HG02678 (cell line): ENCODE measurements around the gene SLC28A1.
"Not testable (repeated sequence)": the region's sequence is repeated elsewhere in the genome, so short reads cannot be mapped to it uniquely, and the experiment has no call there.

Experiments used
- ATAC-seq: cut with Tn5 transposase; IDR thresholded peaks from one replicate; pipeline ENCODE4 v1.9.1; 2021; ENCODE audit warnings: mild to moderate bottlenecking, moderate library complexity; ENCODE audit not compliant: unreplicated experiment

The SLC28A1 gene

DNA sequence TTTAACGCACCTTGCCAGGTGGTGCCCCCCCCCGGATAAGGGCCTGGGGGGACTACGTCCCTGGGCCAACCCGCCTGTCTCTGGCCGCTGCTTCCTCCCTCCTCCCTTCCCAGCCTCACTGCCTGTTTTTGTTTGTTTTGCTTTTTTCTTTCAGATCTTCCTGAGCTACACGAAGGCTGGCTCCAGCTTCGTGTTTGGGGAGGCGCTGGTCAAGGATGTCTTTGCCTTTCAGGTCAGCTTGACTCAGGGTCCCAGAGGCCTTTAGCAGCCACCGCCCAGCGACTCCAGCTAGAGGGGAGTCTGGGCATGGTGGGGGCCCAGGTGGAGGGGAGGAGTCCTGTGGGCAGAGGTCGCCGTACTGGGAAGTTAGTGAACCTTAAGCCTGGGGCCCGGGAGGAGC is 24.1 kb downstream of the SLC28A1 start:
- no peak for ATAC-seq

DNA sequence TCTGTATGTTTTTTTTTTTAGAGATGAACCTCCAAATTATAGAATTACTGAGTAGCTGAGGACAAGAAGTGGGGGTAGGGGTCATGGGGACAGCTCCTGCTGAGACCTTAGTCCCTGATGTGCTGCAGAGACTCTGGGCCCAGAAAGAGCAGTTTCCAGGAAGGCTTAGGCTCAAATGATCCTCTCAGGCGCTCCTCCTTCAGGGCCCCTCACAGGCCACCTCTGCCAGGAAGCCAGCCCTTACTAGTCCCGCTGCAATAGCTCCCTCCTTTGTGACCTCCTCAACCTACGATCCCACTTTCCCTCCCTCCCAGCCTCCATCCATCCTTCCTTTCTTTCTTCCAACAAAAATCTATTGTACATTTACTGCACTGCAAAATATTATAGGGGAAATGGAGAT is 24.6 kb downstream of the SLC28A1 start:
- ATAC-seq: no peak

GRCh38 chr15:84909782-84910181 is 25.3 kb downstream of the SLC28A1 start:
- ATAC-seq: no peak

DNA sequence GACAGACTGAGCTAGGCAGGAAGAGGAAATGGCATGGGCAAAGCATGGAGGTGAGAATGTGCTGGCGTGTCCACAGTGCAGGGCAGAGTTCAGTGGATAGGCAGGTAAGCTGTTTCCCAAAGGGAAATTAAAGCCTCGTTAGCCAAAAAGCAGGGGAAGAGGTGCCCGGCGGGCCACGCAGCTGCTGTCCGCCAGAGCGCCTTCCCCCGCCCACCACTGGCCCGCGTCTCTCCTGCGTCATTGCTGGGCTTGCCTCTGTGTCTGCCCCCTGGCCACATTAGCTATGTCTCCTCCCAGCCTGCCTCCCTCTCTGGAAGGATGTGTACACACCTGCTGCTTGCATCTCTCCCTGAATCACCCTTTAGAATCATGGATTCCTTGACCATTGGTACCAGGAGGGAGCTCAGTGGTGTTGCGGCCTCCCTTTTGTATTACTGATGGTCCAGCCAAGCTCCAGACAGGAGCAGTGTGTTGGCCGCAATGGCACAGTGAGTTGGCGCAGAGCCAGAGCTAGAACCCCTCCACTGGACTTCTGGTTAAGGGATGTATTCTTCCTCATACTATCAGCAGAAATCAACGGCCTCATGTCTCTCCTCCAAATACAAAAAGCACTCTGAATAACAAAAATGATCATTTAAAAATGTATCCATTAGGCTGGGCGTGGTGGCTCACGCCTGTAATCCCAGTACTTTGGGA is 26.6 kb downstream of the SLC28A1 start:
- no peak for ATAC-seq

- ATAC-seq: no peak
Measured at GRCh38 chr15:84911879-84912660, 27.6 kb downstream of the SLC28A1 start.

DNA sequence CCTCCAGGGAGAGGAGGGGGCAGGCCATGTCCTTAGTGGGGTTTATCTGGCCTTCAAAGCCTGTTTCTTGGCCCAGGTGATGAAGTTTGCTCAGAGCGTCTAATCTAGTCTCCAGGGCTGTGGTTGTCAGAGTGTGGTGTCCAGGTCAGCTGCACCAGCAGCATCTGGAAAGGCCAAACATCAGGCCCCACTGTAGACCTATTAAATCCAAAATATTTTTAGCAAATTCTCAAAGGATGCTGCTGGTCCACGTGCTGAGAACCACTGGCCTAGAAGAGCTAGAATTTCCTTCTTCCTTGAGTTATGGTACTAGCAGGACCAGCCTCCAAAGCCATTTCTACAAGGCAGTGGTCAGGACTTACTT is 28.9 kb downstream of the SLC28A1 start:
- ATAC-seq: no peak

- no peak for ATAC-seq
Measured at GRCh38 chr15:84914351-84914750, 29.9 kb downstream of the SLC28A1 start.

DNA sequence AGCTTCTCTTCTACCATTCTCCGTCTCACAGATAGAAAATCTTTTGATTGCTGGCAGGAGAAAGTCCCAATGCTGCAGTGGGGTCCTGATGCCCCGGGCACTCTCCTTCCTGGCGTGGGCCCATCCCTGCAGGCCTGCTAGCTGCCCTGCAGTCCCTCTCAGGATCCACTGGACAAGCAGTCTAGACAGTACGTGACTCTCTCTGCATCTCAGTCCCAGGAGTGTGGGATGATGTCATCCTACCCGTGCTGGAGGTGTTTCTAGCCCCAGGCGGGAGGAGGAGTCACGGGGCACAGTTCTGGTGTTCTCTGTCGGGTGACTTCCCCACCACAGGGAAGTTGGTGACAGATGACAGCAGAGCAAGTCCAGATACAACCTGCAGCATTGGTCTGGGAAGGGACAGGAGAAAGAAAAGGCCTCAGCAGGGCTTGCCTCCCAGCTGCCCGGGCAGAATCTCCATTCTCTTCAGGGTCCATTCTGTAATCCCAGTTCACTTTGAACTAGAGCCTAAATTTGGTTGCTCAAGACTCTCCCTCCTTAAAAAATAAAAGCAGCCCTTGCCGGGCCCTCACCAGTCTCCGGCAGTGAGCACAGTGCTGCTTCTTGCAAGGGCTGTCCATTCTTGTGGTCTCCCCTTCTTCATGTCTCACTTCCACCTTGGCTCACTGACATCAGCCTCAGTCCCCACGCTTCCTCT is 30.6 kb downstream of the SLC28A1 start:
- ATAC-seq: peak; percentile 96

GRCh38 chr15:84915606-84915958 is 31.1 kb downstream of the SLC28A1 start:
- no peak for ATAC-seq

- ATAC-seq: no peak
Measured at GRCh38 chr15:84917452-84917851, 33.0 kb downstream of the SLC28A1 start.

GRCh38 chr15:84919106-84919667 is 34.7 kb downstream of the SLC28A1 start:
- no peak for ATAC-seq

DNA sequence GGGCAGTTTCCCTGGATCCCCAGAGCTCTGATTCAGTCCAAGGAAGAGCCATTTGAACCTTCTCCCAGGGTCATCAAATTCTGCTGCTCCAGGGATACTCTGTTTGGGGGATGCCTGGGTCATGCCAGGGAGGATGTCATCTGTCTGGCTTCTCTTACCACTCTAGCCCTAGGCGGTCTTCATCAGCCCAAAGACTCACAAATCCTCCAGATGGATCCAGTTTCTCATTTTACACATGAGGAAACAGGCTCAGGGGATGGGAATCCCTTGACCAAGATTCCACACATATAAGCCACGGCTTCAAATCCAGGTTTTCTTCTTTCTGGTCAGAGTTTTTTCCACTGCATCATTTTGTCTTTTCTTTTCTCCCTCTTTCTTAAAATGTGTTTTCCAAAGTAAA is 36.7 kb downstream of the SLC28A1 start:
- no peak for ATAC-seq

GRCh38 chr15:84922530-84922929 is 38.1 kb downstream of the SLC28A1 start:
- ATAC-seq: no peak

DNA sequence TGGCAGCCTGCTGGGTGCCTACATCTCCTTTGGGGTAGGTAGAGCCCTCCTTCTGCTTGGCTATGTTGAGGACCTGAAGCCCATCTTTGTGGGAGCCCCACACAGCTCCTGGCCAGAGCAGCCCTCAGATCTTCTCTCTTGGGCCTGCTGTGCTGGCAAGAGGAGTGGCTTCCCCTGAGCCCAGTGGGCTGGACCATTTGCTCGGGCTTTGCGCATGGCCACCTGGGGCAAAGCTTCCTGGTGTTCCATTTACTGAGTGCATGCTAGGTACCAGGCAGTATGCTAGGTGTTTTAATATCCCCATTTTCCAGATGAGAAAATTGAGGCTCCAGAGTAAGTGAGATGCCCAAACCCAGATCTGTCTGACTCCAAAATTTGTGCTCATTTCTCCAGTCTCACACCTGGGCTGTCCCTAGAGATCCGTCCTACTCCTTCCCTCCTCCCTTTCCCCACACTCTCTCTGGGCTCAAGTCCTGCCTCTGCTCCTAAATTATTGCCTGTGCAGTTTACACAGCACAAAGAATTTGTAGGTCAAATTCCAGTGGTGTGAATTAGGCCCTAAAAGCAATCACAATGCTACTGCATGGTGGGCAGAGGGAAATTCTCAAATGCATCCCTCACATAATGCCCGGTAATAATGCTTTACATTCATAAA is 39.7 kb downstream of the SLC28A1 start:
- ATAC-seq: no peak

- ATAC-seq: not testable (repeated sequence)
Measured at GRCh38 chr15:84924821-84925569, 40.5 kb downstream of the SLC28A1 start.

DNA sequence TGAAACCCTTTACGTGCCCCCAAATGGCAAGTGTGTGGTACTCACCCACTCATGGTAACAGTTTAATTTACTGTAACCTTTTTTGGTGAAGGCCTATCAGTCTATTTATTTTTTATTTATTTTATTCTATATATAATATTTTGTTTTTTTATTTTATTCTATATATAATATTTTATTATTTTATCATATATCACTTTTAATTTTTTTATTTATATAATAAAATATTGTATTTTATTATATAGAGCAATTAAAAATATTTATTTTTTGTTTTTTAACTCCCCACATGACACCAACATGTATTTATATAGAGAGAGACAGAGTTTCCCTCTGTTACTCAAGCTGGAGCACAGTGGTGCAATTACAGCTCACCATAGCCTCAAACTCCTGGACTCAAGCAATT is 41.4 kb downstream of the SLC28A1 start:
- no peak for ATAC-seq

- ATAC-seq: no peak
Measured at GRCh38 chr15:84926491-84927230, 42.2 kb downstream of the SLC28A1 start.

GRCh38 chr15:84928843-84929168 is 44.3 kb downstream of the SLC28A1 start:
- no peak for ATAC-seq

GRCh38 chr15:84929795-84930603 is 45.5 kb downstream of the SLC28A1 start:
- ATAC-seq: no peak
